Neural cell (in vitro differentiated cells): Measurements from ENCODE around the gene ADRB2. TPM values are rescaled to one million over a fixed set of nuclear protein-coding genes. Genes with fewer than 3 reads are reported as not detected.

Experiments
- H2AFZ ChIP-seq: fragments of 200-600, 300-800 bp; sonication (generic), shearing (Covaris generic); 2 replicates; pipeline ENCODE4 v1.6.0; 2014; ENCODE audit warnings: low read depth, mild to moderate bottlenecking, antibody characterized with exemption, low read length, moderate library complexity
- H3F3A ChIP-seq: fragments of 200-600 bp; shearing (Covaris generic); 2 replicates; pipeline ENCODE4 v1.6.1; 2016; ENCODE audit warnings: mild to moderate bottlenecking, moderate library complexity, mixed read lengths, antibody characterized with exemption, low read length; ENCODE audit not compliant: insufficient read depth, poor library complexity, severe bottlenecking
- H3K27ac ChIP-seq: fragments of 200-600, 300-800 bp; sonication (generic), shearing (Covaris generic); 2 replicates; pipeline ENCODE4 v1.5.1; 2014; ENCODE audit warnings: mild to moderate bottlenecking, low read length, moderate library complexity
- H3K27me3 ChIP-seq: fragments of 300-800, 200-600 bp; sonication (generic), shearing (Covaris generic); 2 replicates; pipeline ENCODE4 v1.6.0; 2014; ENCODE audit warnings: mild to moderate bottlenecking, low read depth, low read length, moderate library complexity; ENCODE audit not compliant: insufficient read depth
- H3K36me3 ChIP-seq: fragments of 300-800, 200-600 bp; sonication (generic), shearing (Covaris generic); 2 replicates; pipeline ENCODE4 v1.5.1; 2014; ENCODE audit warnings: mild to moderate bottlenecking, antibody characterized with exemption, low read length, moderate library complexity; ENCODE audit not compliant: insufficient read depth
- H3K4me2 ChIP-seq: fragments of 300-800, 200-600 bp; sonication (generic), shearing (Covaris generic); 2 replicates; pipeline ENCODE4 v1.6.0; 2014; ENCODE audit warnings: mild to moderate bottlenecking, low read length
- H3K4me3 ChIP-seq: fragments of 300-800, 200-600 bp; sonication (generic), shearing (Covaris generic); 2 replicates; pipeline ENCODE4 v1.5.1; 2014; ENCODE audit warnings: mild to moderate bottlenecking, low read length, moderate library complexity
- H3K79me2 ChIP-seq: fragments of 200-600 bp; shearing (Covaris generic); replicated peaks from 2 replicates; pipeline ENCODE4 v1.6.0; 2014; ENCODE audit warnings: mild to moderate bottlenecking, low read length, moderate library complexity; ENCODE audit not compliant: insufficient read depth
- H3K9ac ChIP-seq: fragments of 300-800, 200-600 bp; sonication (generic), shearing (Covaris generic); 2 replicates; pipeline ENCODE4 v1.6.1; 2016; ENCODE audit warnings: mild to moderate bottlenecking, low read length, mixed read lengths
- H3K9me2 ChIP-seq: fragments of 200-600 bp; shearing (Covaris generic); 2 replicates; pipeline ENCODE4 v1.6.1; 2016; ENCODE audit warnings: mild to moderate bottlenecking, low read length, mixed read lengths; ENCODE audit not compliant: insufficient read depth
- H3K9me3 ChIP-seq: fragments of 200-600, 300-800 bp; sonication (generic), shearing (Covaris generic); 2 replicates; pipeline ENCODE4 v1.6.1; 2016; ENCODE audit warnings: mild to moderate bottlenecking, mixed run types, low read length, moderate library complexity, mixed read lengths
- H4K20me1 ChIP-seq: fragments of 200-600 bp; shearing (Covaris generic); 2 replicates; pipeline ENCODE4 v1.6.1; 2016; ENCODE audit warnings: mild to moderate bottlenecking, mixed run types; ENCODE audit not compliant: insufficient read depth
- CTCF ChIP-seq: fragments of 450-650 bp; IDR thresholded peaks from 2 replicates; pipeline ENCODE4 v1.5.1; 2014; ENCODE audit warnings: antibody characterized with exemption, mild to moderate bottlenecking, moderate library complexity; ENCODE audit not compliant: poor library complexity, severe bottlenecking
- EP300 ChIP-seq: fragments of 450-650 bp; conservative IDR thresholded peaks from 2 replicates; pipeline ENCODE4 v1.6.1; 2014; ENCODE audit warnings: antibody characterized with exemption, mild to moderate bottlenecking, moderate library complexity; ENCODE audit not compliant: poor library complexity, severe bottlenecking
- EZH2 ChIP-seq: fragments of 200-600, 300-800 bp; shearing (Covaris generic), sonication (generic); IDR thresholded peaks from 2 replicates; pipeline ENCODE4 v1.6.1; 2014; ENCODE audit warnings: antibody characterized with exemption, low read length, borderline replicate concordance, mild to moderate bottlenecking; ENCODE audit not compliant: insufficient read depth, poor library complexity, severe bottlenecking
- MXI1 ChIP-seq: fragments of 450-650 bp; conservative IDR thresholded peaks from 2 replicates; pipeline ENCODE4 v1.6.1; 2014; ENCODE audit warnings: antibody characterized with exemption, mild to moderate bottlenecking; ENCODE audit not compliant: poor library complexity, severe bottlenecking
- POLR2AphosphoS5 ChIP-seq: IDR thresholded peaks from 2 replicates; pipeline ENCODE4 v1.6.1; 2012
- RAD21 ChIP-seq: fragments of 450-650 bp; conservative IDR thresholded peaks from 2 replicates; pipeline ENCODE4 v1.6.1; 2014; ENCODE audit warnings: antibody characterized with exemption, mild to moderate bottlenecking, moderate library complexity
- REST ChIP-seq: IDR thresholded peaks from 2 replicates; pipeline ENCODE4 v1.6.1; 2012; ENCODE audit warnings: borderline replicate concordance
- SMC3 ChIP-seq: fragments of 450-650 bp; conservative IDR thresholded peaks from 2 replicates; pipeline ENCODE4 v1.6.1; 2014; ENCODE audit warnings: antibody characterized with exemption, mild to moderate bottlenecking, moderate library complexity; ENCODE audit not compliant: poor library complexity
- TAF1 ChIP-seq: IDR thresholded peaks from 2 replicates; pipeline ENCODE4 v1.6.1; 2012; ENCODE audit warnings: low read depth
- polyA plus RNA-seq: library from polyadenylated mRNA; depleted of rRNA; stranded (reverse); fragments of >200 nt; gene quantifications from 2 replicates; pipeline ENCODE4 v1.2.3, GENCODE V29; 2014

The ADRB2 gene
- polyA plus RNA-seq, 1 donor from 2014 or later = not detected

GRCh38 chr5:148816782-148817181 is 9.6 kb upstream of the ADRB2 start:
- Histone ChIP-seq H3K27ac (no peak overlapping the region), H3K4me2 (no peak overlapping the region), H3K27me3 (no peaks in the 10 kb centered on the region), H3F3A (no peaks in the 10 kb centered on the region), H2AFZ (no peak overlapping the region), H3K79me2 (no peaks in the 10 kb centered on the region), H3K9me2 (no peaks in the 10 kb centered on the region), H3K36me3 (no peaks in the 10 kb centered on the region), H4K20me1 (no peaks in the 10 kb centered on the region), H3K4me3 (no peak overlapping the region), H3K9me3 (no peaks in the 10 kb centered on the region), H3K9ac (no peak overlapping the region)
- TF ChIP-seq RAD21 (no peak), EP300 (no peak), POLR2AphosphoS5 (no peak), REST (no peak), SMC3 (no peak), EZH2 (no peak)

GRCh38 chr5:148817606-148818005 is 8.8 kb upstream of the ADRB2 start:
- no peak for TF ChIP-seq CTCF
- TF ChIP-seq POLR2AphosphoS5 = no peak
- no peak for TF ChIP-seq RAD21
- no peak for TF ChIP-seq SMC3
- no peak for TF ChIP-seq MXI1
- no peak for TF ChIP-seq REST
- TF ChIP-seq TAF1 = no peak
- no peak for TF ChIP-seq EZH2
- TF ChIP-seq EP300 = no peak
- H3K4me2 ChIP-seq = no peak overlapping the region
- H3K4me3 ChIP-seq = no peak overlapping the region
- H3K9ac ChIP-seq = no peak overlapping the region
- no peaks in the 10 kb centered on the region for H3K79me2 ChIP-seq
- no peaks in the 10 kb centered on the region for H3K27me3 ChIP-seq
- no peak overlapping the region for H3K27ac ChIP-seq
- no peak overlapping the region for H2AFZ ChIP-seq
- H4K20me1 ChIP-seq = no peaks in the 10 kb centered on the region
- no peaks in the 10 kb centered on the region for H3K36me3 ChIP-seq
- no peaks in the 10 kb centered on the region for H3K9me2 ChIP-seq
- H3F3A ChIP-seq = no peaks in the 10 kb centered on the region
- H3K9me3 ChIP-seq = no peaks in the 10 kb centered on the region
